ENCODE data around the gene SHB. TPM values are rescaled to one million over a fixed set of nuclear protein-coding genes. Genes with fewer than 3 reads are reported as not detected.
A peak's percentile ranks its signal among the peaks of the same experiment; 100 is the strongest.

SHB gene
- total RNA-seq, 2 experiments from 2014 or later, result 1.1 to 1.2 TPM

- POLR2A ChIA-PET, result no interaction called here
- Mint-ChIP-seq H3K9me3 (no peaks in the 10 kb centered on the region), H3K27ac (no peak overlapping the region), H3K4me1 (ENCODE audit: low read depth) (no peaks in the 10 kb centered on the region), H3K4me3 (no peak overlapping the region), H3K36me3 (ENCODE audit: low read depth) (no peaks in the 10 kb centered on the region), H3K27me3 (no peaks in the 10 kb centered on the region)
- Histone ChIP-seq H3K27ac (ENCODE audit: low read depth in 1 of 2, low read length in 2 of 2) (no peak overlapping the region), H3K27me3 (ENCODE audit: control insufficient read depth in 1 of 2, insufficient read depth in 2 of 2, low read length in 2 of 2) (no peaks in the 10 kb centered on the region), H3K4me3 (ENCODE audit: low read length) (no peak overlapping the region), H3K9me3 (ENCODE audit: control insufficient read depth in 1 of 2, insufficient read depth in 1 of 2, low read length in 2 of 2) (no peaks in the 10 kb centered on the region), H3K4me1 (ENCODE audit: insufficient read depth, low read length) (peaks cover 10% of the 10 kb centered on the region), H3K36me3 (ENCODE audit: insufficient read depth, low read length) (no peaks in the 10 kb centered on the region)
- no peak for ATAC-seq (ENCODE audit: poor library complexity)
- DNase-seq, result no peak
- CTCF ChIA-PET, result no interaction called here
- intact Hi-C loops (cut with DNase I, micrococcal nuclease), result no loop called here
- TF ChIP-seq, protein P1, sequence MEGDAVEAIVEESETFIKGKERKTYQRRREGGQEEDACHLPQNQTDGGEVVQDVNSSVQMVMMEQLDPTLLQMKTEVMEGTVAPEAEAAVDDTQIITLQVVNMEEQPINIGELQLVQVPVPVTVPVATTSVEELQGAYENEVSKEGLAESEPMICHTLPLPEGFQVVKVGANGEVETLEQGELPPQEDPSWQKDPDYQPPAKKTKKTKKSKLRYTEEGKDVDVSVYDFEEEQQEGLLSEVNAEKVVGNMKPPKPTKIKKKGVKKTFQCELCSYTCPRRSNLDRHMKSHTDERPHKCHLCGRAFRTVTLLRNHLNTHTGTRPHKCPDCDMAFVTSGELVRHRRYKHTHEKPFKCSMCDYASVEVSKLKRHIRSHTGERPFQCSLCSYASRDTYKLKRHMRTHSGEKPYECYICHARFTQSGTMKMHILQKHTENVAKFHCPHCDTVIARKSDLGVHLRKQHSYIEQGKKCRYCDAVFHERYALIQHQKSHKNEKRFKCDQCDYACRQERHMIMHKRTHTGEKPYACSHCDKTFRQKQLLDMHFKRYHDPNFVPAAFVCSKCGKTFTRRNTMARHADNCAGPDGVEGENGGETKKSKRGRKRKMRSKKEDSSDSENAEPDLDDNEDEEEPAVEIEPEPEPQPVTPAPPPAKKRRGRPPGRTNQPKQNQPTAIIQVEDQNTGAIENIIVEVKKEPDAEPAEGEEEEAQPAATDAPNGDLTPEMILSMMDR (IDR thresholded peaks at IDR 0.05), result no peak
Measured at GRCh38 chr9:38009990-38010389, 59.0 kb downstream of the SHB start.

- H3K36me3 Mint-ChIP-seq (ENCODE audit: low read depth), result no peaks in the 10 kb centered on the region
- ATAC-seq (ENCODE audit: poor library complexity) (no peak), DNase-seq (no peak)
- H3K4me1 ChIP-seq (ENCODE audit: insufficient read depth, low read length), result peaks cover 10% of the 10 kb centered on the region
- no peaks in the 10 kb centered on the region for H3K36me3 ChIP-seq (ENCODE audit: insufficient read depth, low read length)
- ChIA-PET POLR2A (no interaction called here), CTCF (no interaction called here)
- H3K27me3 ChIP-seq (ENCODE audit: control insufficient read depth in 1 of 2, insufficient read depth in 2 of 2, low read length in 2 of 2), result no peaks in the 10 kb centered on the region
- H3K4me3 ChIP-seq (ENCODE audit: low read length), result no peak overlapping the region
- H3K27me3 Mint-ChIP-seq, result no peaks in the 10 kb centered on the region
- no peaks in the 10 kb centered on the region for H3K9me3 ChIP-seq (ENCODE audit: control insufficient read depth in 1 of 2, insufficient read depth in 1 of 2, low read length in 2 of 2)
- H3K4me1 Mint-ChIP-seq (ENCODE audit: low read depth), result no peaks in the 10 kb centered on the region
- H3K27ac ChIP-seq (ENCODE audit: low read depth in 1 of 2, low read length in 2 of 2), result no peak overlapping the region
- no peak overlapping the region for H3K4me3 Mint-ChIP-seq
- H3K9me3 Mint-ChIP-seq, result no peaks in the 10 kb centered on the region
- TF ChIP-seq, protein P1 (IDR thresholded peaks at IDR 0.05), result no peak
- H3K27ac Mint-ChIP-seq, result no peak overlapping the region
- intact Hi-C loops (cut with DNase I, micrococcal nuclease), result no loop called here
Measured at GRCh38 chr9:38009035-38009501, 60.0 kb downstream of the SHB start.

DNA sequence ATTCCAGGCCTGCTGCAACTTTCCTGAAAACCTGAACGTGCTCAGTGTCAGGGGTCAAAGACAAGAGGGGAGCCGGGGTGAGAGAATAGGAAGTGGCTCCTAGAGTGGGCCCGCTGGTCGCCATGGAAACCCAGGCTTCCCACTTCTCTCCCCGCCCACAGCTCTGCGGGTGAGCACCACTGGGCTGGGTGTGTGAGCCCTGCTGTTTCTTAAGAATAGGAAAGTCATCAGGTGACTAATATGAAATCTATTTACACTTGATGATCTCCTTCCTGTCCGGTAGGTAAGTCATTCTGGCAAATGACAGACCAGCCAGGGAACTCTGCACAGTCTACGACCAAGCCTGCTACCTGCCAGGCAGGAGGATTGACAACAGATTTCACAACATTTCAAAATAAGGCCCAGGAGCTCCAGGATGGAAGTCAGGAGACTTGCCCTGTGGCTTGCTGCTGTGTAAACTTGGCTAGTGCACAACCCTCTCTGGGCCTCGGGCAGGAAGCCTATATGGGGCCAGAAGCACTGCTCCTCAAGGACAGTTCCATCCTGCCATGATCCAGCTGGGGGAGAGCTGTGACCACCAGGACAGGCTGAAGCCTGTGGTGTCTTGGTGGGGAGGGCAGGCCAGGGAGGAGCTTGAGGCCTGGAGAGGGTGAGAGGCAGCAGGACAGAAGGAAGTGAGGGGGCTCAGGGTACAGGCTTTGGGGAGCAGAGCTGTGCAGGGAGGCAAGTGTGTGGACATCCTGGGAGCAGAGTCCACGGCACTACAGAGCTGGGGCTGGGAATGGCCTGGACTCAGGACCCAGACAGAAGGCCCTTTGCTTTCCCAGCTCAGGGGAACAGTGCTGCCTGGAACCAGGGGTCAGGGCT lies 60.6 kb downstream of the SHB start:
- no peaks in the 10 kb centered on the region for H3K9me3 Mint-ChIP-seq
- H3K4me1 Mint-ChIP-seq (ENCODE audit: low read depth), result no peaks in the 10 kb centered on the region
- ChIA-PET POLR2A (no interaction called here), CTCF (no interaction called here)
- Histone ChIP-seq H3K9me3 (ENCODE audit: control insufficient read depth in 1 of 2, insufficient read depth in 1 of 2, low read length in 2 of 2) (no peaks in the 10 kb centered on the region), H3K4me3 (ENCODE audit: low read length) (no peak overlapping the region), H3K27me3 (ENCODE audit: control insufficient read depth in 1 of 2, insufficient read depth in 2 of 2, low read length in 2 of 2) (no peaks in the 10 kb centered on the region), H3K27ac (ENCODE audit: low read depth in 1 of 2, low read length in 2 of 2) (no peak overlapping the region), H3K4me1 (ENCODE audit: insufficient read depth, low read length) (peaks cover 11% of the 10 kb centered on the region), H3K36me3 (ENCODE audit: insufficient read depth, low read length) (no peaks in the 10 kb centered on the region)
- TF ChIP-seq, protein P1 (IDR thresholded peaks at IDR 0.05), result no peak
- H3K36me3 Mint-ChIP-seq (ENCODE audit: low read depth), result no peaks in the 10 kb centered on the region
- H3K4me3 Mint-ChIP-seq, result no peak overlapping the region
- no peaks in the 10 kb centered on the region for H3K27me3 Mint-ChIP-seq
- ATAC-seq (ENCODE audit: poor library complexity) (peak; percentile 21), DNase-seq (peak in 4 of 14 experiments; percentile 11 to 72 (median 54))
- no peak overlapping the region for H3K27ac Mint-ChIP-seq
- intact Hi-C loops (cut with DNase I, micrococcal nuclease), result no loop called here
